ENCODE measurements around the gene TRIB2. TPM values are rescaled to one million over a fixed set of nuclear protein-coding genes. Genes with fewer than 3 reads are reported as not detected.

Gene TRIB2
- total and polyA plus RNA-seq, 10 donors = 45.5 to 216 (median 120) TPM

DNA sequence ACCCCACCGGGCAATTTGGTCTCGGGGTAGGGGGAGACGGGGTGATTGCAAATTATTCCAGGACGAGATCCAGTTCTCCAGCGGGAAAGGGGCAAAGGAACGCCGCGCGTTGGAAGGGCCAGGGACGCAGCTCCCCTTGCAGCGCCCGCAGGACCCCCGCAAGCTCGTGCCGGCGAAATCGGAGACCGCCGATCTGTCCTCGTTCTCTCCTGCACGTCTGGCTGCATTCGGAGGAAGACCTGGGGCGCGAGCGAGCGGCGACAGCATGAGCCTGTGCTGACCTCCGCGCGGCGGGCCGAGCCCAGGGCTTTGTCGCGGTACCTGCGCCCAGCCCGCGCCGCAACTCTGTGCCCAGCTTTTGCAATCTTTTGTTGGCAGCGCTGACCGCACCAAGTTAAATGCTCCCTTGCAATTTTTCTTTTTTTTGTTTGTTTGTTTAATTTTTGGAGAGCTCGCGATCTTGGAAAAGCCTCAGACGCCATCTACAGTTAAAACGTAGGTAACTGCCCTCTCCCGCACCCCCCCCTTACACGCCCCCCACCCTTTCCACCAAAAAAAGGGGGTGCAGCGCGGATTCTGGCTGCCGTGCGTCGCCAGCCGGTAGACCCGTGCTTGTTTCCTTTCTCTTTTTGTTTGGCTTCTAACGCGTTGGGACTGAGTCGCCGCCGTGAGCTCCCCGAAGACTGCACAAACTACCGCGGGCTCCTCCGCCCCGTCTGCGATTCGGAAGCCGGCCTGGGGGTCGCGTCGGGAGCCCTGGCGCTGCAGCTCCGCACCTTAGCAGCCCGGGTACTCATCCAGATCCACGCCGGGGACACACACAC lies 667 bp downstream of the TRIB2 start:
- Histone ChIP-seq H3K27ac (peak overlapping the region; percentile 84 to 97 (median 96)), H3K4me3 (peak overlapping the region; percentile 52 to 92 (median 78)), H3K36me3 (no peaks in the 10 kb centered on the region), H3K4me1 (peaks cover 10 to 68% (median 35%) of the 10 kb centered on the region in 6 donors), H3K9me3 (no peaks in the 10 kb centered on the region), H3K27me3 (replicated peaks in 1 of 7) (peaks cover 0 to 36% (median 6%) of the 10 kb centered on the region in 7 donors)
- DNase-seq = peak; percentile 92
- TF ChIP-seq, protein P1, sequence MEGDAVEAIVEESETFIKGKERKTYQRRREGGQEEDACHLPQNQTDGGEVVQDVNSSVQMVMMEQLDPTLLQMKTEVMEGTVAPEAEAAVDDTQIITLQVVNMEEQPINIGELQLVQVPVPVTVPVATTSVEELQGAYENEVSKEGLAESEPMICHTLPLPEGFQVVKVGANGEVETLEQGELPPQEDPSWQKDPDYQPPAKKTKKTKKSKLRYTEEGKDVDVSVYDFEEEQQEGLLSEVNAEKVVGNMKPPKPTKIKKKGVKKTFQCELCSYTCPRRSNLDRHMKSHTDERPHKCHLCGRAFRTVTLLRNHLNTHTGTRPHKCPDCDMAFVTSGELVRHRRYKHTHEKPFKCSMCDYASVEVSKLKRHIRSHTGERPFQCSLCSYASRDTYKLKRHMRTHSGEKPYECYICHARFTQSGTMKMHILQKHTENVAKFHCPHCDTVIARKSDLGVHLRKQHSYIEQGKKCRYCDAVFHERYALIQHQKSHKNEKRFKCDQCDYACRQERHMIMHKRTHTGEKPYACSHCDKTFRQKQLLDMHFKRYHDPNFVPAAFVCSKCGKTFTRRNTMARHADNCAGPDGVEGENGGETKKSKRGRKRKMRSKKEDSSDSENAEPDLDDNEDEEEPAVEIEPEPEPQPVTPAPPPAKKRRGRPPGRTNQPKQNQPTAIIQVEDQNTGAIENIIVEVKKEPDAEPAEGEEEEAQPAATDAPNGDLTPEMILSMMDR (IDR thresholded peaks at IDR 0.05 in 8 of 11, conservative IDR thresholded peaks at IDR 0.05 in 3 of 11) = peak in 9 of 11 experiments; percentile 7 to 66 (median 45)
- TF ChIP-seq POLR2AphosphoS5 (IDR thresholded peaks at IDR 0.05) (peak; percentile 17 to 64 (median 29)), POLR2A (IDR thresholded peaks at IDR 0.05) (no peak)
- intact Hi-C loops (cut with DNase I; ENCODE audit: low total_unique reads) = loop anchor here (5.0 kb wide), 1 partner anchor 890 kb away; no protein-coding TSS in a partner anchor
- 0 to 1% (median 0%) methylated on average over 61 to 74 of the region's 74 CpGs for WGBS, 5 donors

DNA sequence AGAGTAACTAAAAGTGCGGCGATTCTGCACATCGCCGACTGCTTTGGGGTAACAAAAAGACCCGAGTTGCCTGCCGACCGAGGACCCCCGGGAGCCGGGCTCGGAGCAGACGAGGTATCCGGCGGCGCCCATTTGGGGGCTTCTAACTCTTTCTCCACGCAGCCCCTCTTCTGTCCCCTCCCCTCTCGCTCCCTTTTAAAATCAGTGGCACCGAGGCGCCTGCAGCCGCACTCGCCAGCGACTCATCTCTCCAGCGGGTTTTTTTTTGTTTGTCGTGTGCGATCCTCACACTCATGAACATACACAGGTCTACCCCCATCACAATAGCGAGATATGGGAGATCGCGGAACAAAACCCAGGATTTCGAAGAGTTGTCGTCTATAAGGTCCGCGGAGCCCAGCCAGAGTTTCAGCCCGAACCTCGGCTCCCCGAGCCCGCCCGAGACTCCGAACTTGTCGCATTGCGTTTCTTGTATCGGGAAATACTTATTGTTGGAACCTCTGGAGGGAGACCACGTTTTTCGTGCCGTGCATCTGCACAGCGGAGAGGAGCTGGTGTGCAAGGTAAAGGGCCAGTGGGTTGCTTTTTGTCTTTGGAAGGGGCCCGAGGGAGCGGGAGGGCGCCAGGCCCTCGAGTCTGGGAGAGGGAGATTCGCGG lies 1.4 kb downstream of the TRIB2 start:
- Histone ChIP-seq H3K4me1 (peaks cover 14 to 76% (median 42%) of the 10 kb centered on the region in 6 donors), H3K27me3 (replicated peaks in 1 of 7) (peaks cover 0 to 36% (median 6%) of the 10 kb centered on the region in 7 donors), H3K36me3 (peaks cover 0 to 3% (median 0%) of the 10 kb centered on the region in 6 donors), H3K4me3 (peak overlapping the region; percentile 52 to 92 (median 78)), H3K9me3 (no peaks in the 10 kb centered on the region), H3K27ac (peak overlapping the region; percentile 84 to 97 (median 96))
- intact Hi-C loops (cut with DNase I; ENCODE audit: low total_unique reads) = loop anchor here (5.0 kb wide), 1 partner anchor 891 kb away; no protein-coding TSS in a partner anchor
- DNase-seq = peak; percentile 85
- WGBS, 5 donors = 0 to 2% (median 1%) methylated on average over 50 of the region's 50 CpGs
- TF ChIP-seq, protein P1 (IDR thresholded peaks at IDR 0.05 in 8 of 11, conservative IDR thresholded peaks at IDR 0.05 in 3 of 11) = no peak
- peak in 1 of 3 donors; percentile 25 for TF ChIP-seq POLR2AphosphoS5 (IDR thresholded peaks at IDR 0.05)

DNA sequence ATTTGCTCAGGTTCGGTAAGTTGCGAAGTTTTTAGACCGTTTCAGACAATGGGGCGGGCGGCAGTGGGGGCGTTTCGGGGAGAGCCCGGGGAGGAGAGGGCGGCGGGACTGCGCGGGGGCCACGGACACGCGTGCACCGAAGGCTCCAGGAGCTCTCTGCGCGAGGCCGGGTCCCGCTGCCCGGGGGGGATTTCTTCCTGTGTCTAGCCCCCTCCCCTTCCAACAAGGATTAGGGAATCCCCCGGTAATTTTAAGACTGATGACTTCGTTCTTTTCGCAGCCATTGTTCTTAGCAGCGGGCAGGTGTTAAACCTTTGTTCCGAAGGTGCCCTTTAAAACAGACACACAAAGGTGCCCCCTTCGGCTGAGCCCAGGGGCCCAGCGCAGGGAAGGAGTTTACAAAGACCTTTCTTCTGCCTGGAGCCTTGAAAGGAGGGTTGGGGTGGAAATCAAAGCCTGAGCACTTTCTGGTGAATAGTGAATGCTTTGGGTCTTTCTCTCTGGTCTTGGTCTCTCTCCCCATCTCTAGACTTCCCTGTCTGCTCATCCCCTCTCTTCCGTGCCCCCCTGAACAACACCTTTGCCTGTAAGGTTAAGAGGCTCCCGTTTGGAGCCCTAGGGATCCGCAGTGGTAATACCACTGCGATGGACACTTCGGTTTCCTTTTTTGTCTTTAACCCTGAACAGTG lies 2.1 kb downstream of the TRIB2 start:
- peaks cover 0 to 10% (median under 1%) of the 10 kb centered on the region in 6 donors for H3K36me3 ChIP-seq
- TF ChIP-seq POLR2AphosphoS5 (IDR thresholded peaks at IDR 0.05) (peak in 1 of 3 donors; percentile 41), POLR2A (IDR thresholded peaks at IDR 0.05) (no peak)
- H3K27me3 ChIP-seq (replicated peaks in 1 of 7) = peaks cover 0 to 36% (median 6%) of the 10 kb centered on the region in 7 donors
- H3K9me3 ChIP-seq = no peaks in the 10 kb centered on the region
- peak; percentile 80 for DNase-seq
- H3K4me1 ChIP-seq = peaks cover 19 to 83% (median 48%) of the 10 kb centered on the region in 6 donors
- WGBS, 5 donors = 2 to 7% (median 4%) methylated on average over 20 to 33 of the region's 33 CpGs
- H3K4me3 ChIP-seq = peak overlapping the region; percentile 52 to 92 (median 78)
- intact Hi-C loops (cut with DNase I; ENCODE audit: low total_unique reads) = loop anchor here (5.0 kb wide), 1 partner anchor 892 kb away; no protein-coding TSS in a partner anchor
- H3K27ac ChIP-seq = peak overlapping the region; percentile 84 to 97 (median 96)
